ENCODE measurements around the gene IL21R. TPM values are rescaled to one million over a fixed set of nuclear protein-coding genes. Genes with fewer than 3 reads are reported as not detected.

The IL21R gene
- total RNA-seq, 1 donor: 10.1 TPM

DNA sequence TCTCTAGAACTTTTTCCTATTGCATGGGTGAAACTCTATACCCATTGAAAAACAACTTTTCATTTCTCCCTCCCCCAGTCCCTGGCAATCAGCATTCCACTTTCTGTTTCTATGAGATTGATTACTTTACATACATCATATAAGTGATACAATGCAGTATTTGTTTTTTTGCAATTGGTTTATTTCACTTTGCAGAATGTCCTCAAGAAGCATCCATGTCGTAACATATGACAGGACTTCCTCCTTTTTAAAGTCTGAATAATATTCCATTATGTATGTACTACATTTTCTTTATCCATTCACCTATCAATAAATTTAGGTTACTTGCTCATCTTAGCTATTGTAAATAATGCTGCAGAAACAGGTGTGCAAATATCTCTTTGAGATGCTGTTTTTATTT lies 8.8 kb downstream of the IL21R start:
- peaks cover 14% of the 10 kb centered on the region for H3K4me1 ChIP-seq (ENCODE audit: insufficient read depth, low read length)
- H4K20me1 ChIP-seq (ENCODE audit: insufficient read depth, low read length): no peaks in the 10 kb centered on the region
- no peak for TF ChIP-seq CTCF (IDR thresholded peaks at IDR 0.05; ENCODE audit: extremely low read depth, low read depth, low read length)
- no peaks in the 10 kb centered on the region for H3K27me3 ChIP-seq (ENCODE audit: insufficient read depth, low read length)
- DNase-seq (ENCODE audit: insufficient read length, low spot score, missing footprints): no peak
- no peak overlapping the region for H2AFZ ChIP-seq (ENCODE audit: low read length)
- no peaks in the 10 kb centered on the region for H3K36me3 ChIP-seq (ENCODE audit: insufficient read depth, low read length)
- no peaks in the 10 kb centered on the region for H3K79me2 ChIP-seq (ENCODE audit: insufficient read depth, low read length)
- no peak overlapping the region for H3K27ac ChIP-seq (ENCODE audit: low read depth, low read length)
- no peak overlapping the region for H3K4me3 ChIP-seq (ENCODE audit: insufficient read depth, low read length)
- no peaks in the 10 kb centered on the region for H3K9me3 ChIP-seq (ENCODE audit: low read depth, low read length)
- H3K4me2 ChIP-seq (ENCODE audit: insufficient read depth, low read length): no peak overlapping the region

- H3K27ac ChIP-seq (ENCODE audit: low read depth, low read length): no peak overlapping the region
- H3K9me3 ChIP-seq (ENCODE audit: low read depth, low read length): no peaks in the 10 kb centered on the region
- no peak overlapping the region for H3K4me3 ChIP-seq (ENCODE audit: insufficient read depth, low read length)
- H4K20me1 ChIP-seq (ENCODE audit: insufficient read depth, low read length): no peaks in the 10 kb centered on the region
- H2AFZ ChIP-seq (ENCODE audit: low read length): no peak overlapping the region
- DNase-seq (ENCODE audit: insufficient read length, low spot score, missing footprints): no peak
- H3K36me3 ChIP-seq (ENCODE audit: insufficient read depth, low read length): no peaks in the 10 kb centered on the region
- no peak for TF ChIP-seq CTCF (IDR thresholded peaks at IDR 0.05; ENCODE audit: extremely low read depth, low read depth, low read length)
- H3K79me2 ChIP-seq (ENCODE audit: insufficient read depth, low read length): no peaks in the 10 kb centered on the region
- no peaks in the 10 kb centered on the region for H3K4me1 ChIP-seq (ENCODE audit: insufficient read depth, low read length)
- H3K27me3 ChIP-seq (ENCODE audit: insufficient read depth, low read length): no peaks in the 10 kb centered on the region
- no peak overlapping the region for H3K4me2 ChIP-seq (ENCODE audit: insufficient read depth, low read length)
Measured at GRCh38 chr16:27413956-27414355, 12.0 kb downstream of the IL21R start.

DNA sequence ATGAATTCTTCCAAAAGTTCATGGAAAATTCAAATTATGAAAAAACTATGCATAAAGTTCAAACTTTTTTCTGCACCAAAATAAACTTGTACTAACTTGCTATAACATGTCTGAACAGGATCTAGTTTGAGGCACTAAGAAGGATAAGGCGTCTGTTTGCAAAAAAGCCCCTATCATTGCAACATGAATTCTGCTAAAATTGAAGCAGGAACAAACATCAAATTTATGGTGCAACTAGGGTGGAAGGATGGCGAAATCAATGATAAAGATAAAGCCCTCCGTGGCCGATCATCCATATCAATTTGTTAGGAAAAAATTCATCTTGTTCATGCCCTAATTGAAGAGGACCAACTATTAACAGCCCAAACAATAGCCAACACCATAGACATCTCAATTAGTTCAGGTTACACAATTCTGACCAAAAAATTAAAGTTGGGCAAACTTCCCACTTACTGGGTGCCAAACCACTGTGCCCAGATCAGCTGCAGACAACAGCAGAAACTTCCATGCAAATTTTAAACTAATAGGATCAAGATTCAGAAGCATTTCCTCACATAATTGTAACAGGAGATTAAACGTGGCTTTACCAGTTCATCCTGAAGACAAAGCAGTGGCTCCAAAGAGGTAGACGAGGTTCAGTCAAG lies 12.9 kb downstream of the IL21R start:
- Histone ChIP-seq H3K27ac (ENCODE audit: low read depth, low read length) (no peak overlapping the region), H3K9me3 (ENCODE audit: low read depth, low read length) (no peaks in the 10 kb centered on the region), H3K27me3 (ENCODE audit: insufficient read depth, low read length) (no peaks in the 10 kb centered on the region), H3K36me3 (ENCODE audit: insufficient read depth, low read length) (no peaks in the 10 kb centered on the region), H2AFZ (ENCODE audit: low read length) (no peak overlapping the region), H3K4me1 (ENCODE audit: insufficient read depth, low read length) (no peaks in the 10 kb centered on the region), H3K4me3 (ENCODE audit: insufficient read depth, low read length) (no peak overlapping the region), H3K4me2 (ENCODE audit: insufficient read depth, low read length) (no peak overlapping the region), H4K20me1 (ENCODE audit: insufficient read depth, low read length) (no peaks in the 10 kb centered on the region), H3K79me2 (ENCODE audit: insufficient read depth, low read length) (no peaks in the 10 kb centered on the region)
- TF ChIP-seq CTCF (IDR thresholded peaks at IDR 0.05; ENCODE audit: extremely low read depth, low read depth, low read length): no peak
- DNase-seq (ENCODE audit: insufficient read length, low spot score, missing footprints): no peak

- Histone ChIP-seq H4K20me1 (ENCODE audit: insufficient read depth, low read length) (no peaks in the 10 kb centered on the region), H3K4me3 (ENCODE audit: insufficient read depth, low read length) (no peak overlapping the region), H3K36me3 (ENCODE audit: insufficient read depth, low read length) (no peaks in the 10 kb centered on the region), H2AFZ (ENCODE audit: low read length) (no peak overlapping the region), H3K27ac (ENCODE audit: low read depth, low read length) (no peak overlapping the region), H3K4me1 (ENCODE audit: insufficient read depth, low read length) (no peaks in the 10 kb centered on the region), H3K27me3 (ENCODE audit: insufficient read depth, low read length) (no peaks in the 10 kb centered on the region), H3K79me2 (ENCODE audit: insufficient read depth, low read length) (no peaks in the 10 kb centered on the region), H3K4me2 (ENCODE audit: insufficient read depth, low read length) (no peak overlapping the region), H3K9me3 (ENCODE audit: low read depth, low read length) (peaks cover 2% of the 10 kb centered on the region)
- no peak for TF ChIP-seq CTCF (IDR thresholded peaks at IDR 0.05; ENCODE audit: extremely low read depth, low read depth, low read length)
- DNase-seq (ENCODE audit: insufficient read length, low spot score, missing footprints): no peak
Measured at GRCh38 chr16:27417047-27417671, 15.2 kb downstream of the IL21R start.
